GM21786 (cell line): ENCODE results near the gene SLC24A3.

Experiments used
- ATAC-seq: cut with Tn5 transposase; IDR thresholded peaks from one replicate; pipeline ENCODE4 v1.9.1; 2021; ENCODE audit not compliant: unreplicated experiment

SLC24A3 gene

DNA sequence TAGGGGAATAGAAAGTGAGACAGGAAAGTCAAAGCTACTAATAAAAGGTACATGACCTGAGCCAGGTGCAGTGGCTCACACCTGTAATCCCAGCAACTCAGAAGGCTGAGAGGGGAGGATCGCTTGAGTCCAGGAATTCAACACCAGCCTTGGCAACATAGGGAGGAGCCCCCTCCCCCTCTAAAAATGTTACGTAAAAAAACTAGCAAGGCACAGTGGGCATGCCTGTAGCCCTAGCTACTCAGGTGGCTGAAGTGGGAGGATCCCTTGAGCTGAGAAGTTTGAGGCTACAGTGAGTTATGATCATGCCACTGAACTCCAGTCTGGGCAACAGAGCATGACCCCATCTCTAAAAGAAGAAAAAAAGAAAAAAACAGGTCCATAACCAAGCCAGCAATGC, 359.6 kb downstream of the SLC24A3 start:
- no peak for ATAC-seq

- no peak for ATAC-seq
Observed at GRCh38 chr20:19577692-19578091, 365.2 kb downstream of the SLC24A3 start.

DNA sequence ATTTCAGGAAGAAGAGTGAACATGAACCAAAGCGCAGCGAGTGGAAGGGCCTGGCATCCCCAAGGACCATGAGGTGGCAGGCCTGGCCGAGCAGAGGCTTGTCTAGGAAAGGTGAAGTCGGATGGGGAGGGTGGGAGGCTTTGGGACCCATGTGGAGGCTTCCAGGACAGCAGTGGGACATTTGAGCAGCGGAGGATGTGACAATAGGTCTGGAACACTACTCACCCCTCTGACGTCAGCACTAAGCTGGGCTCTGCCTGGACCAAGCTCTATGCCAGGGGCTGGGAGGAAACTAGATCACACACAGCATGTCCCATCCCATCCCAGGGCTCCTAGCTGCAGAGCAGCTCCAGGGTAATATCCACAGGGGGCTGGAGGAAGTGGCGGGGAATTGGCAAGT, 370.3 kb downstream of the SLC24A3 start:
- ATAC-seq = no peak

DNA sequence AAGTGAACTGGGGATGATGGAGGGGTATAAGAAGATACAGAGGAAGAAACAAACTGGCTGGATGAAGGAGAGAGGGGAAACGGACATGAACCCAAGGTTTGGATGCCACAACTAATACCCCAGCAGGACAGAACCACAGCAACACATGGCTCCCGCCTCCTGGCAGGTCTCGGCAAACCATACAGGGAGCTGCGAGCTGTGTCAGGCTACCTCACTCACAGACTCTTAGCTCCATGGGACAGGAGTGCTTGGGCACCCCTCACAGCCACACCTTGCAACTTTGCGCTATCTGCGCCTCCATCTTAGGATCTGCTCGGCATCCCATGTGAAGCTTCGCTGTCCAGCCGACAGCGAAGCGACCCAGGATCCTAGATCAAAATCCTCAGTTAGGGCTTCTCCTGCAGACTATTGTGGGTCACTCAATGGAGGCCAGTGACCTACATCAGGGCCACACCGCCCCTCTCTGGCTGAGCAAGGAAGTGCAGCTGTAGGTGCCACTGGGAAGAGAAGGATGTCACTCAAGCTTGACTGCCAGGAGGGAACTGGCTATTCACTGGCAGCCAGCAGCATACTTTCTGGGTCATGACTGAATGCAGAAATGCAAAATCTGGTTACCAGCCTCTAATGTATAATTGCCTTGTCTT, 371.2 kb downstream of the SLC24A3 start:
- no peak for ATAC-seq

DNA sequence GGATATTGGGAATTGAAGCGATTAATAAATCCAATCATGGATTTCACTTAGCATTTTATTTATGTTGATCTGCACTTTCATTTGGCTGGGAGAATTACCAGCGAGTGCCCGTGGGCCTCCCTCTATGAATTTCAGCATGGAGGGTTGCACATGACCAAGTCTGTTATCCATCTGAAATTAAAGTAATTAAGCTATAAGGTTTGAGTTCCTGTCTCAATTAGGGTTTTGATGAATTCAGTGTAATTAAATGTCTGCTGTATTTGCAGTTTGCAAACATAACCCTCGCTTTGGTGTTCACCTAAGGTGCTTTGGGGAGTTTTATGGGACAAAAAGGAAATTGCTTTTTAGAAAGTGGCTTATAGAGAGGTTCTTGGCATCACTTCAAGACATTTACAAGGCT, 375.8 kb downstream of the SLC24A3 start:
- no peak for ATAC-seq

GRCh38 chr20:19588732-19589131, 376.3 kb downstream of the SLC24A3 start:
- no peak for ATAC-seq

GRCh38 chr20:19589787-19590362, 377.4 kb downstream of the SLC24A3 start:
- no peak for ATAC-seq

GRCh38 chr20:19590382-19590781, 377.9 kb downstream of the SLC24A3 start:
- ATAC-seq = no peak

DNA sequence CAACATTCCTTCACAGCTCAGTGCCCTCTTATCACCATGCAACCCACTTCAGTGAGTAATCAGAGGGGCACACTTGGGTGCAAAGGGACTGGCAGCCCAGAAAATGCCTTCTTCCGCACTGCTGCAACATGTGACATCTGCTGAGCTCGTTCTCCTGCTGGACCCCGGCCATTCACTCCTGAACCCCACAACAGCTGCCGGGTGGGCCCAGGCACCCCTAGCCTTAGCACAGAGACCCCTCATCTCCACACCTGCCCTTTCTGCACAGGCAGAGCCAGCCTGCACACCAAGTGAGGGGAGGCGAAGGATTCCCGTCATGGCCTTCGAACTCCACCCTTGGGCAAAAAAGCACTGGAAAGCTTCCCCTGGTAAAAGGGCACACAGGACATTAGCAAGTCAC, 381.3 kb downstream of the SLC24A3 start:
- no peak for ATAC-seq

GRCh38 chr20:19594896-19595295, 382.5 kb downstream of the SLC24A3 start:
- no peak for ATAC-seq

DNA sequence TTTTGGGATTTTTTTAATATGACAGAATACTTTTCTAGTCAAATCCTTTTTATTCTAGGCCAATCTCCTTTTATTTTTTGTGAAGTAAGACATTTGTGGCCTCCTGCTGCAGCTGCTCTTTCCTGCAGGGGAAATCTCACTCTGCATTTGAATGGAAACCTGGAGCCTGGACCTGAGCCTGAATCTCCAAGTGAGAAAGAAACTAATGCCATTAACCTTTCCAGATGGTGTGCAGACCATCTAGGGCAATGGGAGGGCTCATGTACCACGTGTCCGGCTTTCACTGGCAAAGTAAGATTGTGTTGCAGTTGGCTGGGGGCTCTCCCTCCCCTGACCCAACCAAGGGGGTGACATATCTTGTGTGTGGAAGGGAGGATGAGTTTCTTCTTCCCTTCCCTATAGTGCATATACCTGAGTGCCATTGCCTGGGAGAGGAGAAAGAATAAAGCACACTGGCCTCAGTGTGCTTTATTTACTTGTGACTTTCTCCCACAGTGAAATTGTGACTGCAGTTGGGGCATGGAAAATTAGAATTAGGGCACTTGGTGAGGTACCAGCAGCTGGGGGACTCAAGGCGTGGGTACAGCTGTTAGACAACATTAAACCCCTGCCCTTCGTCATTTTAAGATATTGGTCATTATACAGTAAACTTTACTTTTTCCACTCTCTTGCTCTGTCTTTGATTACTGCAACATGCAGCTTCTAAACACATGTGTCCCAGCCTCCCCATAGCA, 385.8 kb downstream of the SLC24A3 start:
- ATAC-seq = no peak

GRCh38 chr20:19599200-19599599, 386.8 kb downstream of the SLC24A3 start:
- no peak for ATAC-seq

DNA sequence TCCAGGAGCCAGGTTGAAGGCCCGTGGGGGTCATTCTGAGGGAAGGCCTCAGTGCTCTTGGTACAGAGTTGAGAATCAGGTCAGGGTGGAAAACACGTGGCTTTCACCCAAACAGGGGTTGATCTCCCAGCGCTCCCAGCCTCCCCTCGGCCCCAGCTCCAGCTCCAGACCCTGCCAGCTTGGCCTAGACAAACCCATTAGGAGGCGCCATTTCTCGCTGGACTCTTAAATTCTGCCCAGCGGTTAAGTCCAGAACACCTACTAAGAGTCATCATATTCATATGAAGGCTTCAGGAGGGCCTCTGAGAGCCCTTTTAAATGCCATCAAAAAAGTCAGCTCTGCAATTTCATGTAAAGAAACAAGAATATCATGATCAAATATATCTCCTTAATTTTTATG, 387.6 kb downstream of the SLC24A3 start:
- ATAC-seq = no peak

DNA sequence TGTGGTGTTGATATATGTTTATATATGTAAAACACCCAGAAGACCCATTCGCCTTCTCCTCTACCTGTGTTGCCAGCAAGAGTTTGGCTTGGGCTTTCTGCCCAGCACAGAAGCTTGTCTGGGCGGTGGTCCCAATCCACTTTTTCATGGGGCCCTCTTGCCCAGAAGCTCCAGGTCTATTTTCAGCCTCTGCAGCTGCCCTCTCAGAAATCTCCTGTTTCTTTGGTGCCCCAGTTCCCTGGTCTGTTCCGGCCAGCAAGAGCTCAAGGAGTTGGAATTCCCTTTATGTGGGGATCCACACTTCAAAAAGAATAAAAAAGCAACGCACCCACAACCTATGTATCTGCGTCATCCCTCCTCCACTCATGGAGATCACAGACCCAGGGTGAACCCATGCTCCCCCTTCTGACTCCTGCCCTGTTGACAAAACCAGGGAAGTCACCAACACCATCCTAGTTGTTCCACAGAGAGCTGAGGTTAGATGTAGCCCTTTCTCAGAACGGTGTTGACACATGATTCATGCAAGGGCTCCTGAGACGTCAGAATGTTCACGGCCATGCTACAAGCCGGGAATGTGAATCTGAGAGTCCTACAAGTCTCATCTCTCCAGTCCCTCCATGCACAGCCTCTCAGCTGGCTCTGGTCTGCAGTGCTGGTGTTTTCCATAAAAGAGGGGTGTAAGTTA, 388.8 kb downstream of the SLC24A3 start:
- no peak for ATAC-seq

DNA sequence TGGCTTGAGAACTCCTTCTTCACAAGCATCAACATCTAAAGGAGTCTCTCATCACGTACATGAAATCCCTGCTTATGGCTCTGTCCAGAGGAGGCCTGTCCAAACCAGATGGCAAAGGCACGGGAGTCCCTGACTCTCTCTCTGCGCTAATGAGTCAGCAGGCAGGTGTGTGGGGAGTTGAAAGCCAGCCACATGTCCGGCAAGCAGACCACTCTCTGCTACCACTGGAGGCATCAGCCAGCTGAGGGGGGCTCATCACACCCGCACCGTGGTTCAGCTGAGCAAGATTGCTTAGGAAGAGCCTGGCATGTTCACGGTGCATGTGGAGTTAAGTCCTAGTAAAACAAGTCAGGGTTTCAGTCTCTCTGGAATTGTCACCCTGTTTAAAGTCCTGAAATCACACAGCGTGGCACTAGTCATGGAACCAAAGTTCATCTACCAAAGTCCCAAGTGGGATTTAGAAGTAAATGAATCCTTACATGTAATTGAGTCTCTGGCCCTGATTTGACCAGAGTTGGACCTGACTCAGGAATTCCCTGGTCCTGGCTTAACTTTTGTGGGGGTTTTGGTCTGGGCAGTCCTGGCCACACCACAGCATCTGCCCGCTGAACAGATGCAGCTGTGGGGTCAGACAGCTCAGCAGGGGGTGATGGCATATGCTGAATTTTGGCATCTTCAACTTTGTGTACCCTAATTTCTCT, 390.4 kb downstream of the SLC24A3 start:
- ATAC-seq = no peak

DNA sequence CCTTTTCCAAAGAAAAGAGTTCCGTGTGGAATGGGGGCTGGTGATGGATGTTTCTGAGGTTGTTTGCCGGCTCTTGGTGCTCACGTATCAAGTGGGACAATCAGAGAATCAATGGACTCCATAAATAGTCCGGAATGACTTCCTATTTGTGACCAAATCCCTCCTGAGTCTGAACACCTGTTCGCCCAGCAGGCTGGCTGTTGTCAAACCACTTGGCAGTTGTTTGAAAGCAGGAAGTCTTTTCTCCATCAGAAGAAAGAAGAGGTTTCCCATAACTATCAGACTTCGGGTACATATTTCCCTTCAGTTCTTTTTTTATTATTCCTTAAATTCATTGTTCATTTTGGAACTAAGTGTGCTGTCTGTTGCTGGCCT, 390.9 kb downstream of the SLC24A3 start:
- ATAC-seq = no peak

GRCh38 chr20:19605786-19606485, 393.5 kb downstream of the SLC24A3 start:
- no peak for ATAC-seq

- no peak for ATAC-seq
Observed at GRCh38 chr20:19609642-19610223, 397.3 kb downstream of the SLC24A3 start.

GRCh38 chr20:19615629-19616028, 403.2 kb downstream of the SLC24A3 start:
- no peak for ATAC-seq

- ATAC-seq = no peak
Observed at GRCh38 chr20:19616081-19616480, 403.6 kb downstream of the SLC24A3 start.
